ENCODE results near the gene KCNG2.

KCNG2 gene

DNA sequence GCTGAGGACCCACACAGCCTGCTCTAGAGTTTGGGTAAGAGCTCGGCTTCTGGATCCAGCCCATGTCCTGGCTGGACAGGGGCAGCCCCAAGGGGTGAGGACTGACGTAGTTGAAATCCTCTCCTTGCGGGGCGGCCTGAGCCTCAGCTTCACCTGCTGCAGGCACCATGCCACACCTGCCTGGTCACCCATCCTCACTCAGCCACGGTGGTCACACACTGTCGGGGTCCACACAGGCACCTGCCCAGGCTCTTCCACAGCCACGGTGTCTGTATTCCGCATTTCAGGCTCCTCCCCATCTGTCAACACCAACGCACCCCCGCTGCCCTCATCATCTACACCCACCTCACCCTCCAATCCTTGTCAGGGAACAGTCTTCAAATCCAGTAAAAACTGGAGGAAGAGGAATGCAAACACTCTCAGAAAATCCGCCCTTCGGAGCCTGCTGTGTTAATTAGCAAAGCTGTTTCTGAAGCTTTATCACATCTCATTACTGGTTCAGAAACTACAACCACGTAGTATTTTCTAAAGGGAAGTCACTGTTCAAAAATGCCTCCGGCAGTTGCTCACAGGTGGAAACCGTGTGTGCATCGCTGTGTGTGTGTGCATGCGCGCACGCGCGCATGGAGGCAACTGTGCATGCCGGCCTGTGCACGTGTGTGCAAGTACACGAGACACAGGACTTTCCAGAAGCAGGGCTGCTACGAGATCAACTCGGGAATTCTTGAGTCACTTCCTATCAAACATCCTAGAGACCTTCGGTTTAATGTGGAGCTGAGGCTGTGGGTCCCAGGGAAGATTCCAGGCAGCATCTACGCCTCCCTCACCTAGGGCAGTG lies 115.5 kb downstream of the KCNG2 start:
- peak; percentile 16 for DNase-seq

GRCh38 chr18:79914614-79915160 lies 116.9 kb downstream of the KCNG2 start:
- DNase-seq, result peak; percentile 16

- DNase-seq, result peak; percentile 12
These were observed 117.7 kb downstream of the KCNG2 start for GRCh38 chr18:79915161-79916127.

DNA sequence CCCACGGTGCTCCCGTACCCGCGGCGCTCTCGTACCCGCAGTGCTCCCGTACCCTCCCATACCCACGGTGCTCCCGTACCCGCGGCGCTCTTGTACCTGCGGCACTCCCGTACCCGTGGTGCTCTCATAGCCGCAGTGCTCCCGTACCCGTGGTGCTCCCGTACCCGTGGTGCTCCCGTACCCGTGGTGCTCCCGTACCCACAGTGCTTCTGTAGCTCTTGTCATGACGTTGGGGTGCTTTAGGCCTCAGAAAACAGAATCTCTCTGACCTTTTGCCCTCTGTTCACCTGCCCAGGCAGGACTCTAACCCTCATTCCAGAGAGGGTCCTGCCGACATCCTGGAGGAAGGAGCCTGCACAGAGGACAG lies 118.4 kb downstream of the KCNG2 start:
- DNase-seq, result peak; percentile 13

GRCh38 chr18:79916546-79917168 lies 118.9 kb downstream of the KCNG2 start:
- peak; percentile 13 for DNase-seq

DNA sequence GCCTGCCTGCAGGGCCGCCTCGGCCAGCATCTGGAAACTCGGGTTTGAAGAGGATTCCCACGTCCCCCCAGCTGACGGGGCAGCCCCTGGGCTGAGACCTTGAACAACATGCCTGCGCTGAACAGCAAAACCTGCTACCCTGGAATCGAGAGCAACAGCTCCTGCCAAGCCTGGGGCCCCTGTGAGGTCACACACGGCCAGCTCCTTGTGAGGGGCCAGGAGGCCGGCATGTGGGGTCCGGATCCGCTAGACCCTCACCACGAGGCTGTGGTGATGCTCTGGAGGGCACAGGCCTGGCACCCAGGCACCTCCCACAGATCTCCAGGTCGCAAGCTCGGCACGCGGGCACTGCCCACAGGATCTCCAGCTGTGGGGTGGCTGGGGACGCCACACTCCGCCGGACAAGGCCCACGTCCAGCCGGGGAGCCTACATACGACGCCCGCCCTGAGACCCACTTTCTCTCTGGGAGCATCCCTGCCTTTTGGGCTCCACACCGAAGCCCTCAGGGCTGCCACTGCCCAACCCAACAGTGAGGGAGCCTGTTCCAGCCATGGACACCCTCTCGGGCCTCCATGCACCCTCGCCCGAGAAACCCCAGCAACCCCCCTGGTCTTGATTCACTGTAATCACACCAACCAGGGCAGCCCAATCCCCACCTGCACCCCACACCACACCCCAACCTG lies 119.6 kb downstream of the KCNG2 start:
- peak; percentile 16 for DNase-seq

DNA sequence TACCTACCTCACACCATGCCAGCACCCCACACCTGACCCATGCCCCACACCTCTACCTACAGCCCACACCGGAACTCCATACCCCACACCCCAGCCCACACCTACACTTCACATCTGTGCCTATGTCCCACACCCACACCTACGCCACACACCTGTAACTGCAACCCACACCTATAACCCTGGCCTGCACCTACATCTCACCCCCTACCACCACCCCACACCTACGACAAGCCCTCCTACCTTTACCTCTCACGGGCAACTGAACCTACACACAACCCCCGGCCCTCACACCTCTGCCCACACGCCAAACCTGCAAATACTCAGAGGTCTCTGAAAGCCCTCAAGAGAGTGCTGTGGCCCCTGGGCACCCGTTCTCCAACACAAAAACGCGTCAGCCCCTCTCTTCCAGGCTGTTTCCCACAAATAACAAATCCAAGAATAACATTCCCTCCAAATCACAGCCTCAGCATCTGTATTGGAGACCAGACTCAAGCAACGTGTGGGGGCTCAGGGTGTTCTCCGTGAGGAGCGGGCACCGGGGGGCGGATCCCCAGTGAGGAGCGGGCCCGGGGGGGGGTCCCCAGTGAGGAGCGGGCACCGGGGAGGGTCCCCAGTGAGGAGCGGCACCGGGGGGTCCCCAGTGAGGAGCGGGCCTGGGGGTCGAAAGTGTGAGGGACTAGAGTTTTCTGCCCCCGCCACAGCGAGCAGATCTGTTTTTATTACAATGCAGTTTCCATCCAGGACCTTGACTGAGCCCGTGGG lies 120.3 kb downstream of the KCNG2 start:
- no peak for DNase-seq

DNA sequence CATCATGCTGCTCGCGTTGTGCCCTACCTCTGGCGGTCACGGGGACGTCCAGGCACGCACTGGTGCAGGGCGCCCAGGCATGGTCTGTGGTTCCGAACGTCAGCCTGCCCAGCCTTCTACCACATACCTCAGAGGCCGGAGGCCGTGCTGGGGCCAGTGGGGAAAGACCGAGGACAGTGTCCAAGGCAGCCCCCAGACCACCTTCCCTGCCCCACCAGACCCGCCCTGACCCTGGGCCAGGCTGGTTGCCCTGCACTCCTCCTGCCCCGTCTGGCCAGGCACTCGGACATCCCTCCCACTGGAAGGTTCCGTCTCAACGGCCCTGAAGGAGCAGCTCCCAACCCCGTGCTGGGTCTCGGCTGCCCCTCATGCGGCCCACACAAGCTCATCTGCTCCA lies 120.9 kb downstream of the KCNG2 start:
- no peak for DNase-seq

- DNase-seq, result peak; percentile 15
These were observed 121.4 kb downstream of the KCNG2 start for GRCh38 chr18:79919089-79919488.

DNA sequence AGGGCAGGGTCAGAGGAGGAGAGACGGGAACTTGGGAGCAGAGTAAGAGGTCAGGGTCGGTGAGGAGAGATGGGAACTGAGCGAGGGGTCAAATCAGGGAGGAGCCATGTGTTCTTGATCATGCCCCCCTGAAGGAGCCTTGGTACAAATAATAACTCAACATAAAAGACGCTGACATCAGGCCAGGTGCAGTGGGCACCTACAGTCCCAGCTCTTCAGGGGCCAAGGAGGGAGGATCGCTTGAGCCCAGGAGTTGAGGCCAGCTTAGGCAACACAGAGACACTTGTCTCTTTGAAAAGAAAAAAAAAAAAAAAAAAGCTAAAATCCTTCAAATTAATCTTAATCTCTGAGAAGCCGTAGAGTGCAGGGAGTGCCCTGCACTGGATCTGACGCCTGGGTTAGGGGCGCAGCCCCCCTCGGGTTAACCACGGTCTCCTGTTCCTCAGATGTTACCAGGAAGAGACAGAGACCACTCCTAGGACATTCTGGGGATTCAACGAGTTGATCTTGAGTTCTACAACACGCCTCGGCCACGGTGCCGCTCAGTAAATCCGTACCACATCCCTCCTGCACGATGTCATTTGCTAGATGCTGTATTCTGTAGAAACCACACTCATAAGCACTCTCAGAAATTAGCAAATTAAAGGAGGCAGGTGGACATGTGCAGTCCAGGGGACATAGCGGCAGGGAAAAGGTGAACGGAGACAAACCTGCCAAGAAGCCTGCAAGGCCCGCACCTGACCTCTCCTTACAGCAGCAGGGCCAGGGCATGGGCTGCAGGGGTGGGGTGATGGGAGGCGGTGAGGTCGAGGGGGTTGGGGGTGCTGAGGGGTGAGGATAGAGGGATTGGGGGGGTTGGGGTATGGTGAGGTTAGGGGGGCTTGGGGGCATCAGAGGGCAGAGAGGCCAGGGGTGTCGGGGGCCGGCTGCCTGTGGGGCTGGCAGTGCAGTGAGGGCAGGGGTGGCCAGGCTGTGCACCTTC lies 124.5 kb downstream of the KCNG2 start:
- peak; percentile 13 for DNase-seq

- peak; percentile 11 for DNase-seq
These were observed 125.3 kb downstream of the KCNG2 start for GRCh38 chr18:79922971-79923411.

DNA sequence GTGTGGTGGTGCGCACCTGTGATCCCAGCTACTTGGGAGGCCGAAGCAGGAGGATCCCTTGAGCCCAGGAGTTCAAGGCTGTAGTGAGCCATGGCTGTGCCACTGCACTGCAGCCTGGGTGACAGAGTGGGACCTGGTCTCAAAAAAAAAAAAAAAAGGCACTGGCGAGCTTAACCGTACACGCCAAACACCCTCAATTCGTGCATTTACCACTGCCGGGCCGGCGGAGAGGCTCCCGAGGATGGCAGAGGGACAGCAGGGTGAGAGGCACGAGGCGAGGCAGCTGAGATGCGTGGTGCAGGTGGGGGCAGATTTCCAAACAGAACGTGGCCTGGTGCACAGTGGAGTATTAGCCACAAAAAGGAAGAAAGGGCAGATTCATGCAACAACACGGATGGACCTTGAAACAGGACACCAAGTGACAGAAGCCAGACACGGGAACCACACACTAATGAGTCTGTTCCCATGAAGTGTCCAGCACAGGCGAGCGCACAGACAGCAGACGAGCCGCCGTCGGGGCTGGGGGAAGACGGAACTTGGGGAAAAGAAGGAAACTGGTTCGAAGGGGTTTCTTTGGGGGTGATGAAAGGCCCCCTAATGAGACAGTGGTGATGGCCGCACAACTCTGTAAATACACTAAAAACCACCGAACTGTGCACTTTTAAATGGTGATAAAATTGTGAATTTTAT lies 126.3 kb downstream of the KCNG2 start:
- DNase-seq, result peak; percentile 8

GRCh38 chr18:79924814-79925731 lies 127.3 kb downstream of the KCNG2 start:
- peak; percentile 6 for DNase-seq

GRCh38 chr18:79926306-79926705 lies 128.6 kb downstream of the KCNG2 start:
- DNase-seq, result peak; percentile 14

- DNase-seq, result peak; percentile 4
These were observed 129.2 kb downstream of the KCNG2 start for GRCh38 chr18:79926715-79927606.

GRCh38 chr18:79927607-79928562 lies 130.1 kb downstream of the KCNG2 start:
- DNase-seq, result peak; percentile 10
